HK-2 (cell line): ENCODE measurements around the gene TMC3.
A peak's percentile ranks its signal among the peaks of the same experiment; 100 is the strongest.
"Not testable (repeated sequence)": the region's sequence is repeated elsewhere in the genome, so short reads cannot be mapped to it uniquely, and the experiment has no call there.

Experiments
- DNase-seq: peaks from one replicate; pipeline ENCODE4 v3.0.0-alpha.2; 2018; ENCODE audit not compliant: unreplicated experiment

TMC3 gene

DNA sequence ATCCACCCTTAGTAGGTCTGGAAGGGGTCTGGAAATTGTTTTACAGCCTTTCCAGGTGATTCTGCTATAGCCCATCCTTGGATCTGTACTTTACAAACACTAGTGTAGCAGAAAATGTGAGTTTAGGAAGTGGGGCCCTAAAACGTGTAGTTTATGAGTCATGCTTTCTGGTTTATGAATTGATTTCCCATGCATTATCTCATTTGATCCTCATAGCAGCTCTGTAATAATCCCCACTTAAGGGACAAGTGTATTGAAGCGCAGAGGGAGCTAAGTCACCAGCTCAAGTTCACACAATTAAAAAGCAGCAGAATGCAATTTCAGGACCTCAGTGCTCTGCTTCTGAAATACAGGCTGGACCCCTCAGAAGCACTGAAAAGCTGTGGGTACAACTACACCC, 27.4 kb downstream of the TMC3 start:
- DNase-seq, result no peak

DNA sequence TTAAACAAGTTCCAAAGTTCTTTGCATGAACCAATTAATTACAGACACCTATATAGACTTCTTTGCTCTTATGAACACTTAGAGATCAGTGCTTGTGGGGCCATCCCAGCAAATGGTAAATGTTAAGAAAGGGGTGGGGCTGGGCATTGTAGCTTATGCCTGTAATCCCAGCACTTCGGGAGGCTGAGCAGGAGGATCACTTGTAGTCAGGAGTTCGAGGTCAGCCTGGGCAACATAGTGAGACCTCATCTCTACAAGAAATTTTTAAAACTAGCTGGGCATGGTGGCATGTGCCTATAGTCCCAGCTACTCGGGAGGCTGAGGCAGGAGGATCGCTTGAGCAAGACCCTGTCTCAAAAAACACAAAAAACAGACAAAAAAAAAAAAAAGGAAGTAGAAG, 30.6 kb downstream of the TMC3 start:
- no peak for DNase-seq

DNA sequence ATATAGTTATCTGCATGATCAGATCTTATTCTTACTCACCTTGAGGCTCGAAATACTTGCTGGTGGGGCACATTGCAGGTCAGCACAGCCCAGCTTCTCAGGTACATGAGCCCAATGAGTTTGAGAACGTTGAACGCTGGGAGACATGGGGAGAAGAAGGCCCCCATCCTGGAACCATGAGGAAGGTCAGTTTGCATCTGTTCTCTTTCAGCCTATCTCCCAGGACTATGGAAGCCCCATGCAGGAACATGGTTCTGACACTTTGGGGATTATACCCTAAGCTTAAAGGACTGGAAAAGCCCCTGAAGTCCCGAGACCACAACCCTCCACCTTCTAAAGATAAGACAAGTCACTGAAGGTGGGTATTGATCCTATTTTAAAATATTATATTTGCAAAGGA, 32.7 kb downstream of the TMC3 start:
- no peak for DNase-seq

DNA sequence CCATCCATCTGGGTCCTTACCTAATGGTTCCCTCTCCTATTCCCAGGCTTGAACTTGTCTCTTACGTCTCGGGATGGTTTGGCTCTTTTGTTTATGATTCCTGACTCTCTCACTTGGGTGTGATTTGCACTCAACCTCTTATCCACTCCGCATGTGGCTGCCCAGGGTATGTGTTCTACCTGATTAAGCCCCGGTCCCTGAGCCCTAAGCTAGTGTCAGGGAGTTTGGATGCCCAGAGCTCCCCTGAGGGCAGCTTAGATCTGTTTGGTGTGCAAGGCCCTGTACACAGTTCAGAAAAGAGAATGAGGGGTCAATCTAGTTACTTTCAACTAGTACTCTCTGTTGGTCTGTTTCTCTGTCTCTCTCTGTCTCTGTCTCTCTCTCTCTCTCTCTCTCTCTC, 34.2 kb downstream of the TMC3 start:
- no peak for DNase-seq

DNA sequence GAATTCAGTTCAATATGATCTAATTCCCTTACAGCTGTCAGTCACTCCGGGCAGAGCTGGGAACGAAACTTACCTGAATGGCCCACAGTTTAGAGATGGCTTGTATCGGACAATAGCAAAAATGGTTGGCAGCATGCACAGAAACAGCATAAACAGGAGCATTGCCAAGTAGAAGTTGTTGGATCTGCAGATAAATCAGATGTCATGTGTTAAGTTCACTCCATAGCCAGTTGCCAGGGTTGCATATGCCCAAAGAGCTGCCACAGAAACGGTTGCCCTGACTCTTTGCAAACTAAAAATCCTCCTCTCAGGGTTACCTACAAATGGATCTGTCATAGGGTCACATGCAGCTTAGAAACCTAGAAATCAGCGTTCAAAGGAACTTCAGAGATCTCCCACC, 34.7 kb downstream of the TMC3 start:
- DNase-seq, result no peak

DNA sequence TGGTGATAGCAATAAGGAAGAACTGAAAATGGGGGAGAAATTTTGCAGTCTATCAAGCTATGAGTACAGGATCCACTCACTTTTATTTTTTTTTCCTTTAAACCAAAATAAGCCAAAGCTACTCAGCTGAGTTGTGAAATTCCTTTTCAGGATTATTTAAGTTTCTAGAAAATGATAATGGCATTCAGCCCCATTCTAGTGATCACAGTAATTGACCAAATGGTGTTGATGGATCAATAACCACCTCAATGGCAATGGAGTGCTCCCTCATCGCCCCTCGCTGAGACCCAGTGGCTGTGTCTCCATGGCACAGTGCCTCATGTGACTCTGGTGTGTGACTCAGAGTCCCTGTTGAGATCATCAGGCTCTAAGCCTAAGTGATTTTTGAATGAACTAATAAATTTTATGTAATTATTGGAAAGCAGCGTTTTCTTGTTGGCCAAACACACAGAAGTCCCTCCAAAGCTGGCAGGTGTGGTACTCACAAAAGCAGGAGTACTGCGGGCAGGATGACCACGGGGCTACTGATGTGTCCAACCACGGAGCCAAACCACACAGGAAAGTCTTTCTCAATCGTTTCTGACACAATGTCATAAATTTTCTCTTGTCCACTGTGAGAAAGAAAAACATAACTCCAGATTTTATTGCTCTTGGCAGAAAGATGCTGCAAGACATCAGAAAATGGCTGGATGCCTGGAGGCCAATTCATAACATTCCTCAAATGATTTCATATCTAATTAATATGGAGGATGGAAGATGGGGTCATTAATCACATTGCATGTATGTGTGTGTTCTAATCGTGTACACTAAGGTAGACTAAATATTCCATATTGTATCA, 35.6 kb downstream of the TMC3 start:
- no peak for DNase-seq

DNA sequence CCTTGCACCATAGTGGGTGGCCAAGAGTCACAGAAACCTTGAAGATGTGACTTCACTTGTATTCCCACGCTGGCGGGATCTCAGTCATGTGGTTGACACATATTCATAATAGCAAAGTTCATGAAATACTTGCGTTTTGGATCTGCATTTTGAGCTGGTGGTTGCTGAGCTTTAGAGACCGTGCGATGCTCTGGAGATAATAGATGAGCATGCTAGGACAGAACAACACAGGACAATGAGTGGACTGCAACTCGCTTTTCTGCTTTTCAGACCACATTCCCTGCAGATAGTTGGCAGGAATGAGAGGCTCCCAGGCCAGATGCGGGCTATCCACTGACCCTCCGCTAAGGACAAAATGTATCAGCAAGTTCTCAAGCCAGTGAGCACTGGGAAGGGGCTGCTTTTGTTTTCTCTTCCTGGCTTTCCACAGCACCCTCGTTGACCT, 36.3 kb downstream of the TMC3 start:
- DNase-seq, result no peak

DNA sequence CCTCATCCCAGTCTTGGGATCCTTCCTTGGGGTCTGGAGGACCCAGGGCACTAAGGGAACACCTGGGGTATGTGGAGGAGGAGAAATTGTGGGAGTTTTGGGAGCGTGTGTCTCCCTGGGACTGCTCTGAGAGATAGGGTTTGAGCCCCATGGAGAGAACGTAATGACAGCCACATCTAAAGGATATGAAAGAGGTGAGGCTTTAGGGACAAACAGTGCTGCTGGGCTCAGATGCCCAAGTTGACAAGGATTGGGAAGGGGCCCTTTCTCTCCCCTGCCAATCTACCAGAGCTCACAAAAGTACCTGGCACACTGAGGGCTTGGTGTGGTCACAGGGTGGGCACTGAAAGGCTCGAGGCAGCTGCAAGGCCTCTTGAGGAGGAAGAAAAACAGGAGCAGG, 36.8 kb downstream of the TMC3 start:
- DNase-seq, result no peak

DNA sequence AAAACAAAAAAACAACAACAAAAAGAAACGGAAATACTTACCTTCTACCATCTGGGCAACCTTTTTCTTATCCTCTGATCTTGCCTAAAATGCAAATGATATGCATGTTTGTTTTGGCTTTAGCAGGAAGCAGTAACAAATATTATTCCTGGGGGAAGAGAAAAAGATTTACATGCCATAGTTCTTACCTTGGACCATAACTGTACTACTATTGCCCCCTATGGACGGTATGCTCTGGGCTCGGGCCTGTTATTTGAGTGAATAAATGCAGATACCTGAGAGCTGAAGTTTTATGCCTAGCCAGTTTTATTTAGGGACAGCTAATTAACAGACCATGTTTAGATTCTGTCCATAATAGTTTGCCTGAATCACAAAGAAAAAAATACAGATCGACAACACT, 37.4 kb downstream of the TMC3 start:
- DNase-seq, result no peak

DNA sequence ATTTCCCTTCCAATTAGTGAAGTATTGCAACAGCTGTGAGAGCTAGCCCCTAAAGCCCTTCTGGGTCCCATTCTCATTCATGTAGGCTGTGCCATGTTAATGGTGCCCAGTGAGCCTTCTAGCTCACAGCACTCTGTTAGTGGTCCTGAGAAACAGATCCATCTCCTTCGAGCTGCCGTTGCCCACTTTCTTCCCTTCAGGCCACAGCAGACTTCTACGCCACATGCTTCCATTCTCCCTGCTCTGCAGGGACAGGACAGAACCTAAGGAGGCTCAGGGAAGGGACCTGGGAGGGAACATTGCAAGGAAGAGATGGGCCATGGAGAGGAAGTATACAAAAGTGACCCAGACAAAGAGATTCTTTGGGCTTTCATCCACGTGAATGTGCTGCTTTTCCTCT, 38.4 kb downstream of the TMC3 start:
- no peak for DNase-seq

DNA sequence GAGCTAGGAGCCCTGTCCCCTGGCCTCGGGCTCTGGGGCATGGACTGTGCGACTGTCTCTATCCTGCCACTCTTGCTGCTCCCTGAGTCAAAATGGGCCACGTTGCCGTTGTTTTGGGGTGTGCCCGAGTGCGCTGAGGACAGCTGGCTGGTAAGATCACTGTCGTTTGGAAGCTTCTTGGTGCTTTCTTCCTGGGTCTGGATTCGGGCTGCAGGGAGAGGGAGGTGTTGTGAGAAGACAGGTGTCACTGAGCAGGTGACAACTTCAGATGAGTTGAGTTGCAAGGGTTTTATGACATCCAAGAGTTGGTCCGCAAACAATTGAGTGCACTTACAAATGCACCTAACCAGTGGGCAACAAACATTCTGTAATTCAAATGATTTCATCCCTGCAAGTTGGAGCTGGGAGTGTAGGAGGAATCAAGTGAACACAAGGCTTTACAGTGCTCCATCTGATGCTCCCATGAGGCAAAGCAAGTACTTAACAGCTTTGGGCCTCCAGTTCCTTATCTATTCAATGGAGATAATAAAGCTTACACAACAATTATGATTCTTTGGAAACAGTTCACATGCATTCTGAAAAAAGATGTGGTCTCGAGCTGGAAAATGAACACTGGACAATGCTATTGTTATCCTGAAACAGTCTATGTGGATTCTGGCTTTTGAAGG, 39.1 kb downstream of the TMC3 start:
- DNase-seq, result no peak

DNA sequence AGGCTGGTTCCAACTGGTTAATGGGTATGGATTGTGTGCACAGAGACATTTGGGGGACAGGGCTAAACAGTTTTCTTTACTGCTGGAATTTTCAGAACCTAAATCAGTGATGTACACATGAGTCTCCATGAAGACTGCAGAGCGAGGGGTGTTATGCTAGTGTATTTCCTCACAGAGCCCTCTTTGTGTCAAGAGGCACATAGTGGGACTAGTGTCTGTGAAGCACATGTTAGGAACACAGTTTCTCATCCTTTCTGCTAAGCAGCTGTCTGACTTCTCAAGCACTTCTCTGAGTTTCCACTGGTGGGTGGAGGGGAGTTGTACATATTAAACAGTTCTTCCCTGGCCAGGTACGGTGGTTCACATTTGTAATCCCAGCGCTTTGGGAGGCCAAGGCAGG, 40.6 kb downstream of the TMC3 start:
- DNase-seq, result no peak

DNA sequence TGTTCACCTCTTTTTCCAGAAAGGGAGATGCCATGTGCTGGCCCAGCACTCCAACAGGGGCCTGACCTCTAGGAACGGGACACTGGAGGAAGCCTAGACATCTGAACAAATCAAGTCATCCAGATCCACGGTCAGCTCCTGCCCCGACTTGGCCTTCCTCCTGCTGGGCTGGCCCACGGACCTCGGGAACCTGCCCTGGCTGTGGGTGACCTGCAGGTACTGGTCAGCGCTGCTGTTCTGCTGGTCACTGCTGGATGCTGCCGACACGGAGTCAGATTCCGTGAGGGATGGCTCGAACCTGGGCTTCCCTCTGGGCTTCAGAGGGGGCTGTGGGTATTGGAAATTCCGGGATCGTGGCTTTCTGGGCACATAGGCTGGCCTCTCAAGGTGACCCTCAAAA, 41.7 kb downstream of the TMC3 start:
- no peak for DNase-seq

DNA sequence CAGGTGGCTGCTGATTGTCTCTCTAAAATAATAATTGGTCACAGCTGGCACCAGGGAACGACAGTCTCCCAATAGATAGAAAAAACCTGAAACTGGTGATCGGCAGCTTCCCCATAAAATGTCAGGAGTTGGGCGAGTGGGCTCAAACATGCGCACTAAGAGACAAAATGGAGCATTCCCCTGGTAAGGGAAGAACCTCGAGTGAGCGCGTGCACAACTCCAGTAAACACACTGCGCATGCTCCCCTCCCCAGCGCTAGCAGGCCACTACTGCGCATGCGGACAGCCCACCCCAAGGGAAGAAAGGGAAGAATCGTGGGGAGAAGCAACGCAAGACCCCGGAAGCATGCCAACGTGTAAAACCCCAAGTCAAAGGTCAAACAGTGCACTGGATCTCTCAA, 42.4 kb downstream of the TMC3 start:
- no peak for DNase-seq

DNA sequence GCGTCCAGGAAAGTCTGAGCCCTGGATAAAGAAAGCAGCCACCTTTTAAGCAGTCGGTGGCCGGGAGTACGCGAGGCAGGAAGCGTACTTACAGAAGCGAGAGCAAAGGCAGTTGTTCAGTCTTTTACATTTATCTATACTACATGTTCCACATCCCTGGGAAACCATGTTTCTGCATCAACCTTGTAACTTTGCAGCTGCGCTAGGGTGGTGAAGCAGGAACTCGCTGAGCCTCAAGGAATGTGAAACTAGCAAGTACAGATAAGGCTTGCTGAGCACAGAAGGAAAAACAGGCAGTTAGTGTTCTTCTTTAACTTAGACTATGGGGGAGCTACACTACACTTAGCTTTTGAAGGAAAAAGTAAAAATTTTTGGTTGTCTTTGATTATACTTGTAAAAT, 42.9 kb downstream of the TMC3 start:
- not testable (repeated sequence) for DNase-seq

DNA sequence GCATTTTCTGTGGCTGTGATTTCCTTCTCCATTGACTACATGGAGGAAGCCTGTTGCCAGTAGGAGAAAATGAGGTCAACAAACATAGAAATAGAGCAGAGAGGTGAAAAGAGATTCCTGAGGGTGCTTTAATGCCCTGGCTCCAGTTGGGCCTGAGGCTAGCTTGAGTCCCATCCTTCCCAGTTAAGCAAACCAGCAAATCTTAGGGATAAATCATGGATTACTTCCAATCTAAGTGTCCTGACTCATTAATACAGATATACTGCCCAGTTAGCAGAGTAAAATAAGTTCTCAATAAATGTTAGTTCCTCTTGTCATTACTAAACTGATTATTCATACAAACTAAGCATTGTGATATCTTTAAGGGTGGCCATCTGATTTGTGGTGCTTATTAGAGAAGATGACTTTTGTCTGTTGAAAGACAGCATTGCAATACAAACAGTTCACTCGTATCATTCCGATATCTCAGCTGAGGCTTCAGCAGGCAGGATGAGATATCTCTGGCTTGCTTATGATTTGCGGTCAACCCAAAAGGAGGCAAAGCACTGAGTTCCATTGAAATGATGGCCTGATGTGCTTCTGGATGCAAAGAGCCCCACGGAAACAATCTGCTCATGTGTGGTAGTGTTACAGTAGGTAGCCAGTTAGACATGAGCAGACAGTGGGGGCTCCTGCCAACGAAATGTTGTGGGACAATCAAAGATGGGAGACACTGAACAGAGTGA, 43.5 kb downstream of the TMC3 start:
- DNase-seq, result no peak

DNA sequence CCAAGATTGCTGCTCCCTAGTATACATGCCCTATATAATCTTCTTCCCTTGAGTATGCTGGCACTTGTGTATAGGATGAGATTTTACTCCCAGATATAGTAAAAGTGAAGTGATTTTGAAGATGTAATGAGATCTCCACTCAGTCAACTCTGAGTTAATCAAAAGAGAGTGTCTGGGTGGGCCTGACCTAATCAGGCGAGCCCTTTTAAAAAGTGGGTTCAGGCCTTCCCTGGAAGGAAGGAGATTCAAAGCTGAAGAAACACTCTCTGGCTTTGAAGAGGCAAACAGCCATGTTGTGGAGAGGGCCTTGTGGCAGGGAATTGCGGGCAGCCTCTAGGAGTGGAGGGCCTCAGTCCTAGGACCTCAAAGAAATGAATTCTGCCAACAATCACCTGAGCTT, 44.6 kb downstream of the TMC3 start:
- DNase-seq, result no peak

DNA sequence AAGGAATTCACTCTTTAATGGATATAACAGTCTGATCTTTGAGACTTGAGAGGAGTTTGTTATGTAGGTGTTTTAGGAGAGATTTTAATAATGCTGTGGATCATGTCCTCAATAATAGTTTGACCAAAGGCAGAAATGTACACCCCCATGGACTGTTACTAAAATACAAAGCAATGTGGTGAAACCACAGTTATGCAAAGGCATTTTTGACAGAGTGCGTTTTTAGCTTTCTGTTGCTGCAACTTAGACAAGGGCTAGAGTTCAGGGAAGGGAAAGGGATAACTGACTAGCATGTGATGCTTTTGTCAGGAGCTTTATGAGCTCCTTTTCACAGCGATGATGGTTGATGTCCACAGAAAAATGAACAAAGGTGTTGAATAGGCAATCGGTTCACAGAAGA, 46.5 kb downstream of the TMC3 start:
- no peak for DNase-seq

DNA sequence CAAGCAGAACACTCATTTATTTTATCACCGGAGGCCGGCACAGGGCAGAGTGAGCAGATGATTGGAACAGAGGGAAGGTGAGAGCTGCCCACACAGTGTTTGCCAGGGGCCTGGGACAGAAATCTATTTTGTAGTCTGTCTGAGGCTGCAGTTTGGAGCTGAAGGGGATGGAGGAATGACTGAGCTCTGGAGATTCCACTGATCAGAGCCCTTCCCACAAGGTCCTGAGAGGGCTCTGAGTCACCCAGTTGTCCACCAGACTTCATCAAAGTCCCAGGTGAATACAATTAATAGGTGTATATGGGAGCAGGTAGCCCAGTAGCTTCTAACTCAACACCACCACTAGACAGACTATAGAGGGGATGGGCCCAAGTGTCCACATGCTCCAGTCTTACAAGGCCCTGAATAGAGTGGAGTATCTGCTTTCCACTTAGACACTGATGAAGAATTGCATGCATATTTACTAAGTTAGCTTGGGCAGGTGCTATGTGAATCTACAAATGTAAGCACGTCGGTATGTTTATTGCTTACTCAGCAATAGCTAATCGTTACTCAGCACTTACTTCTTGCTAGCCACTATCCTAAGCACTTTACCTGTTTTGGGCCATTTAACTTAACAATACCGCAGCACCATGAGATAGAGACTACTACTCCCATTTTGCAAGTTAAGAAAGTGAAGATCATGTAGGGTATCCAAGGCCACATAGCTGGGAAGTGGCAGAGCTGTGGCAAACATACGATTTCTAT, 47.4 kb downstream of the TMC3 start:
- DNase-seq, result no peak

DNA sequence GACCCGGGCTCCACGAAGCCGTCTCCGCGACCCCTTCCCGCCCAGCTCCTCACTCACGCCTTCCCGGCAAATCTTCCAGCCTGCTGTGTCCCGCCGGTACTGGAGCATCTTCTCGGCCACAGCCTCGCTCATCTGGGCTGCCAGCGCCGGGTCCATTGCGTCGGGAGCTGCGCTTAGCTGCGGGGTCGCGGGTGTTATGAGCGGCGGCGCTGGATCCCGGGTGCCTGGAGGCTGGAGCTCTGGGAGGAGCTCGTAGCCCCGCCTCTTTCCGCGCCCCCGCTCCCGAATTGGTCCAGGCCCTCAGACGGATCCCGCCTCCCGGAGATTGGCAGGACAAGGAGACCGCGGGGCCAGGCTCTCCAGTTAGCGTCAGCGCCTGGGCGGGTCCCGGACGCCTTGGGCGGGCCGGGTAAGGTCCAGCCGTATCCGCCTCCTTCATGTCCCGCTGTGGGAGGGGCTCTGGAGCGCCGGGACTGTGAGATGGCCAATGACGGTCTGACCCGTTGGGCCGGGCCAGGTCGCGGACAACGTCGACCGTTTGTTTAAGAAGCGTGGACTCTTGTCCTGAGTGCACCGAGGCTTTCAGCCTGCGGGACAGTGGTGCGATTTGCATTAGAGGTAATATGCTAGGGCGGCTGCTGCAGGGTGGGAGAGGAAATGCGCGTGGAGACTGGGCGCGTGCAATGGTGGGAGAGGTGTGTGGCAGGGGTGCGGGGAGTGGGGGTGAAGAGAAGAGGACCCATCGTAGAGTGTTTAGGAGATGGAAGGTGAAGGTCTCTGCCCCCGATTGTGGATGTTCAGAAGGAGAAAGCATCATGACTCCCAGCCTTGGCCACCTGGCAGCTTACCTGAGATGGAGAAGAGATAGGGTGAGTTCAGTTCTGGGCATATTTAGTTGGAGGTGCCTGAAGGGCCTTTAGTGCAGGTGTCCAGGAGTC, 49.8 kb downstream of the TMC3 start, which contains the start of gene STARD5:
Gene STARD5, minus strand, starts transcription at position 198 of the 938 bp plus-strand sequence. Its CDS starts 42 bp downstream, at position 156.
- DNase-seq, result peak; percentile 93

DNA sequence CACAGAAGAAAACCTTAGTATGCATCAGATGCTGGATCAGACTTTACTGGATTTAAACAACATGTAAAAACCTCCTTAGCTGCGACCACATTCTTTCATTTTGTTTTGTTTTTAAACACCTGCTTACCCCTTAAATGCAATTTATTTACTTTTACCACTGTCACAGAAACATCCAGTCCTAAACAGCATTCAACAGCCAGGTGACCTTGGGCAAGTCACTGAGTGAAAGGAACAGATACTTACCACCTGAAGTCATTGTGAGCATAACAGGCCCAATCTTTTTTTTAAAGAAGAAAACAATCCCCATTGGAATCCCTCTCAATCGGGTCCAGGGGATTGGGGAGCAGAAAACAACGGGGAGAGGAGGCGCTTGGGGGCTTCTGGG, 50.5 kb downstream of the TMC3 start:
- DNase-seq, result no peak
